ENCODE results near the gene SARNP. TPM values are rescaled to one million over a fixed set of nuclear protein-coding genes. Genes with fewer than 3 reads are reported as not detected.

The SARNP gene
- polyA plus RNA-seq, 1 experiment = 178 TPM

GRCh38 chr12:55739025-55739378 lies 78.5 kb downstream of the SARNP start:
- Histone ChIP-seq H3K9me3 (ENCODE audit: control insufficient read depth, insufficient read depth, low read length) (no peaks in the 10 kb centered on the region), H3K27me3 (ENCODE audit: control insufficient read depth, insufficient read depth, low read length) (no peaks in the 10 kb centered on the region), H3K27ac (ENCODE audit: low read depth, low read length) (no peak overlapping the region), H3K4me3 (ENCODE audit: low read depth, low read length) (no peak overlapping the region)
- TF ChIP-seq CTCF (IDR thresholded peaks at IDR 0.05; ENCODE audit: low read depth, low read length) = no peak
- POLR2A ChIA-PET = interaction anchor here (1.2 to 2.6 kb wide), 5 partner anchors 10 to 365 kb away, joined by 3 to 16 read pairs (median 3); partner anchors contain the start of genes CD63, ORMDL2 and PA2G4
- no peak for DNase-seq (ENCODE audit: low read depth, low spot score)
- CTCF ChIA-PET = interaction anchor here (0.6 to 6.8 kb wide), 52 partner anchors 9 to 415 kb away, joined by 3 to 93 read pairs (median 5); partner anchors contain the start of genes CD63, DGKA, ORMDL2 and PYM1

- Histone ChIP-seq H3K9me3 (ENCODE audit: control insufficient read depth, insufficient read depth, low read length) (no peaks in the 10 kb centered on the region), H3K27me3 (ENCODE audit: control insufficient read depth, insufficient read depth, low read length) (no peaks in the 10 kb centered on the region), H3K27ac (ENCODE audit: low read depth, low read length) (peak overlapping the region; percentile 78), H3K4me3 (ENCODE audit: low read depth, low read length) (peak overlapping the region; percentile 77)
- ChIA-PET POLR2A (interaction anchor here (0.7 to 2.6 kb wide), 6 partner anchors 9 to 366 kb away, joined by 3 to 16 read pairs (median 3); partner anchors contain the start of genes CD63, DNAJC14, ORMDL2 and PA2G4), CTCF (interaction anchor here (0.5 to 6.8 kb wide), 66 partner anchors 9 to 549 kb away, joined by 3 to 93 read pairs (median 5); partner anchors contain the start of genes CD63, DGKA, ORMDL2 and PYM1)
- TF ChIP-seq CTCF (IDR thresholded peaks at IDR 0.05; ENCODE audit: low read depth, low read length) = peak; percentile 74
- no peak for DNase-seq (ENCODE audit: low read depth, low spot score)
Measured at GRCh38 chr12:55738123-55739024, 79.2 kb downstream of the SARNP start.

GRCh38 chr12:55737581-55738122 lies 79.9 kb downstream of the SARNP start:
- peak overlapping the region; percentile 78 for H3K27ac ChIP-seq (ENCODE audit: low read depth, low read length)
- CTCF ChIA-PET = interaction anchor here (0.5 to 6.8 kb wide), 53 partner anchors 8 to 548 kb away, joined by 3 to 93 read pairs (median 5); partner anchors contain the start of genes CD63, DGKA, ORMDL2 and RDH5
- H3K27me3 ChIP-seq (ENCODE audit: control insufficient read depth, insufficient read depth, low read length) = no peaks in the 10 kb centered on the region
- DNase-seq (ENCODE audit: low read depth, low spot score) = no peak
- no peak for TF ChIP-seq CTCF (IDR thresholded peaks at IDR 0.05; ENCODE audit: low read depth, low read length)
- H3K4me3 ChIP-seq (ENCODE audit: low read depth, low read length) = peak overlapping the region; percentile 77
- no peaks in the 10 kb centered on the region for H3K9me3 ChIP-seq (ENCODE audit: control insufficient read depth, insufficient read depth, low read length)
- POLR2A ChIA-PET = interaction anchor here (0.6 to 2.6 kb wide), 7 partner anchors 8 to 366 kb away, joined by 3 to 16 read pairs (median 3); partner anchors contain the start of genes CD63, DNAJC14, ORMDL2 and PA2G4

GRCh38 chr12:55736780-55737580 lies 80.5 kb downstream of the SARNP start:
- peak; percentile 85 for TF ChIP-seq CTCF (IDR thresholded peaks at IDR 0.05; ENCODE audit: low read depth, low read length)
- CTCF ChIA-PET = interaction anchor here (0.6 to 6.8 kb wide), 29 partner anchors 7 to 548 kb away, joined by 3 to 93 read pairs (median 6); partner anchors contain the start of genes CD63, ORMDL2, SARNP and SUOX
- DNase-seq (ENCODE audit: low read depth, low spot score) = no peak
- H3K27ac ChIP-seq (ENCODE audit: low read depth, low read length) = no peak overlapping the region
- POLR2A ChIA-PET = interaction anchor here (0.6 to 2.6 kb wide), 3 partner anchors 8 to 168 kb away, joined by 3 to 16 read pairs (median 4); partner anchors contain the start of gene CD63
- no peaks in the 10 kb centered on the region for H3K9me3 ChIP-seq (ENCODE audit: control insufficient read depth, insufficient read depth, low read length)
- no peaks in the 10 kb centered on the region for H3K27me3 ChIP-seq (ENCODE audit: control insufficient read depth, insufficient read depth, low read length)
- no peak overlapping the region for H3K4me3 ChIP-seq (ENCODE audit: low read depth, low read length)

All from AG04450 (cell line).